ENCODE data around the gene ALOX15.

DNA sequence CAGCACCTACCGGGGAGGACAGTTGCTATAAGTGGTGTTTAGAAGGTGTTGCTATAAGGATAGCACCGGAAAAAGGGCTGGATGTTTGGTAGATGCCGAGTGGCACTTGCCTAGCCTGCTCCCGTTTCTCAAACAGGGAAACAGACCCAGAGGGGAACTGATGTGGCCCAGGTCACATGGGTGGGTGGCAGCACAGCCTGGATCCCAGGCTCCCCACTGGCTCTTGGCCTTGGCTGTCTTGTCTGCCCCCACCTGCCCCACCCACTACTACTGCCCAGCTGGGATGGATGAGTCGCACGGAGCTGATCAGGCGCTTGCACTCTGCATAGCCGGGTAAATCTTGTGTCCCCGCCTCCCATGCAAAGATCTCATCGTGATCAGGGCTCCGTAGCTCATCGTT is 49.9 kb downstream of the ALOX15 start:
- TF ChIP-seq SMC3 (conservative IDR thresholded peaks at IDR 0.05; ENCODE audit: poor library complexity) (no peak), POLR2AphosphoS5 (IDR thresholded peaks at IDR 0.05) (no peak), EZH2 (IDR thresholded peaks at IDR 0.05; ENCODE audit: borderline replicate concordance, insufficient read depth, low read length, poor library complexity, severe bottlenecking) (no peak), MXI1 (conservative IDR thresholded peaks at IDR 0.05; ENCODE audit: poor library complexity, severe bottlenecking) (no peak)
- TF ChIP-seq, protein P1, sequence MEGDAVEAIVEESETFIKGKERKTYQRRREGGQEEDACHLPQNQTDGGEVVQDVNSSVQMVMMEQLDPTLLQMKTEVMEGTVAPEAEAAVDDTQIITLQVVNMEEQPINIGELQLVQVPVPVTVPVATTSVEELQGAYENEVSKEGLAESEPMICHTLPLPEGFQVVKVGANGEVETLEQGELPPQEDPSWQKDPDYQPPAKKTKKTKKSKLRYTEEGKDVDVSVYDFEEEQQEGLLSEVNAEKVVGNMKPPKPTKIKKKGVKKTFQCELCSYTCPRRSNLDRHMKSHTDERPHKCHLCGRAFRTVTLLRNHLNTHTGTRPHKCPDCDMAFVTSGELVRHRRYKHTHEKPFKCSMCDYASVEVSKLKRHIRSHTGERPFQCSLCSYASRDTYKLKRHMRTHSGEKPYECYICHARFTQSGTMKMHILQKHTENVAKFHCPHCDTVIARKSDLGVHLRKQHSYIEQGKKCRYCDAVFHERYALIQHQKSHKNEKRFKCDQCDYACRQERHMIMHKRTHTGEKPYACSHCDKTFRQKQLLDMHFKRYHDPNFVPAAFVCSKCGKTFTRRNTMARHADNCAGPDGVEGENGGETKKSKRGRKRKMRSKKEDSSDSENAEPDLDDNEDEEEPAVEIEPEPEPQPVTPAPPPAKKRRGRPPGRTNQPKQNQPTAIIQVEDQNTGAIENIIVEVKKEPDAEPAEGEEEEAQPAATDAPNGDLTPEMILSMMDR (IDR thresholded peaks at IDR 0.05; ENCODE audit: poor library complexity, severe bottlenecking) = no peak

Data from neural cell (in vitro differentiated cells).